CD14-positive monocyte (primary cell): ENCODE measurements around the gene KLC4. TPM values are rescaled to one million over a fixed set of nuclear protein-coding genes. Genes with fewer than 3 reads are reported as not detected.
A peak's percentile ranks its signal among the peaks of the same experiment; 100 is the strongest.

Source experiments
- DNase-seq, 3 donors: peaks; one replicate each; pipeline ENCODE4 v3.0.0-alpha.2; 2011 to 2022
- H2AFZ ChIP-seq: 2 replicates; pipeline ENCODE4 v1.6.0; 2012; ENCODE audit warnings: mild to moderate bottlenecking, low read depth, low read length, inconsistent platforms; ENCODE audit not compliant: insufficient read depth, poor library complexity, severe bottlenecking
- H3K27ac ChIP-seq, 2 donors: 1 replicate in 1 of 2; 2 replicates in 1 of 2; pipeline ENCODE4 v1.5.1; 2012 to 2013; ENCODE audit warnings: low read length in 2 of 2, control low read depth in 1 of 2, inconsistent platforms in 1 of 2, low read depth in 1 of 2, mild to moderate bottlenecking in 1 of 2
- H3K27me3 ChIP-seq, 2 donors: one replicate each; pipeline versions ENCODE4 v1.6.0 to v1.6.1; 2011 to 2013; ENCODE audit warnings: low read length in 2 of 2; ENCODE audit not compliant: control insufficient read depth in 2 of 2, insufficient read depth in 2 of 2
- H3K36me3 ChIP-seq, 2 donors: replicated peaks in 1 of 2; 1 replicate in 1 of 2; 2 replicates in 1 of 2; pipeline versions ENCODE4 v1.5.1 to v1.6.1; 2012 to 2013; ENCODE audit warnings: low read length in 2 of 2, control low read depth in 1 of 2, inconsistent platforms in 1 of 2, mild to moderate bottlenecking in 1 of 2; ENCODE audit not compliant: insufficient read depth in 2 of 2, control insufficient read depth in 1 of 2
- H3K4me1 ChIP-seq, 2 donors: 1 replicate in 1 of 2; 2 replicates in 1 of 2; pipeline versions ENCODE4 v1.5.1 to v1.6.1; 2012 to 2013; ENCODE audit warnings: low read length in 2 of 2, control low read depth in 1 of 2, inconsistent platforms in 1 of 2, mild to moderate bottlenecking in 1 of 2, moderate library complexity in 1 of 2; ENCODE audit not compliant: insufficient read depth in 2 of 2, control insufficient read depth in 1 of 2
- H3K4me2 ChIP-seq: replicated peaks from 2 replicates; pipeline ENCODE3; 2012; ENCODE audit warnings: low read length, moderate library complexity, mild to moderate bottlenecking; ENCODE audit not compliant: poor library complexity, severe bottlenecking; ENCODE audit errors: extremely low read depth
- H3K4me3 ChIP-seq, 3 experiments: fragments of 200-600 bp in 1 of 3; sonication (generic) in 1 of 3; replicated peaks in 1 of 3; 1 replicate in 2 of 3; 2 replicates in 1 of 3; pipeline ENCODE4 v1.5.1; 2011 to 2013; ENCODE audit warnings: low read length in 3 of 3, mild to moderate bottlenecking in 3 of 3, control low read depth in 2 of 3, low read depth in 2 of 3, inconsistent platforms in 1 of 3, moderate library complexity in 1 of 3
- H3K79me2 ChIP-seq: 2 replicates; pipeline ENCODE4 v1.6.0; 2012; ENCODE audit warnings: mild to moderate bottlenecking, control low read depth, inconsistent platforms, low read length, moderate library complexity; ENCODE audit not compliant: insufficient read depth
- H3K9ac ChIP-seq: 2 replicates; pipeline ENCODE4 v1.6.0; 2017; ENCODE audit warnings: low read length, mild to moderate bottlenecking; ENCODE audit not compliant: insufficient read depth, poor library complexity, severe bottlenecking
- H3K9me3 ChIP-seq, 2 donors: replicated peaks in 1 of 2; 1 replicate in 1 of 2; 2 replicates in 1 of 2; pipeline versions ENCODE4 v1.5.1 to v1.6.1; 2012 to 2013; ENCODE audit warnings: low read length in 2 of 2, control low read depth in 1 of 2; ENCODE audit not compliant: control insufficient read depth in 1 of 2, insufficient read depth in 1 of 2
- H4K20me1 ChIP-seq: 2 replicates; pipeline ENCODE4 v1.6.0; 2012; ENCODE audit warnings: mild to moderate bottlenecking, low read length, control low read depth, moderate library complexity; ENCODE audit not compliant: insufficient read depth
- H3K27ac Mint-ChIP-seq, 7 donors: one replicate each; pipeline ENCODE4 v1.8.0; 2020; ENCODE audit warnings: mild to moderate bottlenecking in 7 of 7, mixed read lengths in 7 of 7, moderate library complexity in 6 of 7, inconsistent platforms in 2 of 7
- H3K27me3 Mint-ChIP-seq, 3 donors: one replicate each; pipeline ENCODE4 v1.8.0; 2021 to 2022; ENCODE audit warnings: low read depth in 3 of 3, mild to moderate bottlenecking in 3 of 3, mixed read lengths in 3 of 3, moderate library complexity in 3 of 3, inconsistent platforms in 1 of 3
- H3K36me3 Mint-ChIP-seq, 2 donors: one replicate each; pipeline ENCODE4 v1.8.0; 2020; ENCODE audit warnings: mixed read lengths in 2 of 2, inconsistent platforms in 1 of 2, mild to moderate bottlenecking in 1 of 2
- H3K4me1 Mint-ChIP-seq: one replicate; pipeline ENCODE4 v1.8.0; 2020; ENCODE audit warnings: mild to moderate bottlenecking, mixed read lengths
- H3K4me3 Mint-ChIP-seq, 2 donors: one replicate each; pipeline ENCODE4 v1.8.0; 2020; ENCODE audit warnings: mild to moderate bottlenecking in 2 of 2, mixed read lengths in 2 of 2, moderate library complexity in 1 of 2
- H3K9me3 Mint-ChIP-seq, 7 donors: one replicate each; pipeline ENCODE4 v1.8.0; 2020 to 2022; ENCODE audit warnings: mixed read lengths in 7 of 7, mild to moderate bottlenecking in 6 of 7, moderate library complexity in 6 of 7, inconsistent platforms in 2 of 7
- WGBS: methylation state at CpG from one replicate; pipeline ENCODE4 v1.1.5; 2013; ENCODE audit warnings: missing lambda C conversion rate; ENCODE audit not compliant: insufficient coverage; 5-methylcytosine and 5-hydroxymethylcytosine counted together
- intact Hi-C, 2 donors: fragments of 100-400 bp; cut with micrococcal nuclease; formaldehyde crosslinking; loops; one replicate each; pipeline versions ENCODE4 v1.15.0 to v1.15.1; 2023
- polyA plus RNA-seq, 3 donors: library from polyadenylated mRNA; depleted of rRNA in 1 of 3; unstranded in 2 of 3; stranded (reverse) in 1 of 3; fragments of 300-500 nt in 2 of 3; fragments of >200 nt in 1 of 3; fragmentation: Illumina TruSeq in 2 of 3; gene quantifications; 1 replicate in 2 of 3; 2 replicates in 1 of 3; pipeline ENCODE4 v1.2.3, GENCODE V29; 2012 to 2021
- TF ChIP-seq, protein P1 (sequence below): fragments of 200-600 bp; IDR thresholded peaks from one replicate; pipeline ENCODE4 v1.8.0; 2022; ENCODE audit warnings: antibody characterized with exemption, mild to moderate bottlenecking

Gene KLC4
- polyA plus RNA-seq, 3 donors = 6.0 to 16.2 (median 6.1) TPM

- peak overlapping the region in 1 of 7 donors; percentile 19 for H3K27ac Mint-ChIP-seq
- DNase-seq = no peak
- no peak overlapping the region for H3K27ac ChIP-seq
- H3K27me3 Mint-ChIP-seq = peaks cover 0 to 9% (median 1%) of the 10 kb centered on the region in 3 donors
- peaks cover 9% of the 10 kb centered on the region for H3K79me2 ChIP-seq
- H3K36me3 ChIP-seq = peaks cover 61 to 94% of the 10 kb centered on the region in 2 donors
- intact Hi-C loops = no loop called here
- no peak overlapping the region for H3K4me3 Mint-ChIP-seq
- H3K4me3 ChIP-seq = no peak overlapping the region
- H3K4me1 ChIP-seq = no peaks in the 10 kb centered on the region
- H3K9ac ChIP-seq = no peak overlapping the region
- TF ChIP-seq, protein P1, sequence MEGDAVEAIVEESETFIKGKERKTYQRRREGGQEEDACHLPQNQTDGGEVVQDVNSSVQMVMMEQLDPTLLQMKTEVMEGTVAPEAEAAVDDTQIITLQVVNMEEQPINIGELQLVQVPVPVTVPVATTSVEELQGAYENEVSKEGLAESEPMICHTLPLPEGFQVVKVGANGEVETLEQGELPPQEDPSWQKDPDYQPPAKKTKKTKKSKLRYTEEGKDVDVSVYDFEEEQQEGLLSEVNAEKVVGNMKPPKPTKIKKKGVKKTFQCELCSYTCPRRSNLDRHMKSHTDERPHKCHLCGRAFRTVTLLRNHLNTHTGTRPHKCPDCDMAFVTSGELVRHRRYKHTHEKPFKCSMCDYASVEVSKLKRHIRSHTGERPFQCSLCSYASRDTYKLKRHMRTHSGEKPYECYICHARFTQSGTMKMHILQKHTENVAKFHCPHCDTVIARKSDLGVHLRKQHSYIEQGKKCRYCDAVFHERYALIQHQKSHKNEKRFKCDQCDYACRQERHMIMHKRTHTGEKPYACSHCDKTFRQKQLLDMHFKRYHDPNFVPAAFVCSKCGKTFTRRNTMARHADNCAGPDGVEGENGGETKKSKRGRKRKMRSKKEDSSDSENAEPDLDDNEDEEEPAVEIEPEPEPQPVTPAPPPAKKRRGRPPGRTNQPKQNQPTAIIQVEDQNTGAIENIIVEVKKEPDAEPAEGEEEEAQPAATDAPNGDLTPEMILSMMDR = no peak
- H4K20me1 ChIP-seq = peaks cover 16% of the 10 kb centered on the region
- H3K4me2 ChIP-seq = no peak overlapping the region
- no peaks in the 10 kb centered on the region for H3K9me3 ChIP-seq
- H3K27me3 ChIP-seq = no peaks in the 10 kb centered on the region
- peaks cover 61 to 92% of the 10 kb centered on the region in 2 donors for H3K36me3 Mint-ChIP-seq
- peaks cover 0 to 3% (median 0%) of the 10 kb centered on the region in 7 donors for H3K9me3 Mint-ChIP-seq
- 98% methylated on average over 9 of the region's 9 CpGs for WGBS
- H2AFZ ChIP-seq = no peak overlapping the region
- no peaks in the 10 kb centered on the region for H3K4me1 Mint-ChIP-seq
These were observed 30.3 kb upstream of the KLC4 start for GRCh38 chr6:43029120-43029519.

- Mint-ChIP-seq H3K36me3 (peaks cover 52 to 90% of the 10 kb centered on the region in 2 donors), H3K4me3 (no peak overlapping the region), H3K27ac (peak overlapping the region in 1 of 7 donors; percentile 28), H3K4me1 (no peaks in the 10 kb centered on the region), H3K9me3 (peaks cover 0 to 3% (median 0%) of the 10 kb centered on the region in 7 donors), H3K27me3 (peaks cover 0 to 8% (median 0%) of the 10 kb centered on the region in 3 donors)
- Histone ChIP-seq H3K36me3 (peaks cover 51 to 86% of the 10 kb centered on the region in 2 donors), H3K9me3 (no peaks in the 10 kb centered on the region), H3K4me1 (no peaks in the 10 kb centered on the region), H3K4me3 (no peak overlapping the region), H3K4me2 (no peak overlapping the region), H3K27ac (no peak overlapping the region), H3K79me2 (no peaks in the 10 kb centered on the region), H4K20me1 (peaks cover 2% of the 10 kb centered on the region), H2AFZ (no peak overlapping the region), H3K27me3 (no peaks in the 10 kb centered on the region), H3K9ac (no peak overlapping the region)
- 100% methylated on average over 1 of the region's 4 CpGs for WGBS
- no peak for DNase-seq
- intact Hi-C loops = no loop called here
- TF ChIP-seq, protein P1 = no peak
These were observed 27.1 kb upstream of the KLC4 start for GRCh38 chr6:43032326-43032725.
